ENCODE results near the gene KLHL26. TPM values are rescaled to one million over a fixed set of nuclear protein-coding genes. Genes with fewer than 3 reads are reported as not detected.

The KLHL26 gene
- total and polyA plus RNA-seq, 2 of the 13 experiments (the other 11 are each of a cell fraction or from before 2014, with no cell fraction given), result 1.5 to 1.7 TPM

DNA sequence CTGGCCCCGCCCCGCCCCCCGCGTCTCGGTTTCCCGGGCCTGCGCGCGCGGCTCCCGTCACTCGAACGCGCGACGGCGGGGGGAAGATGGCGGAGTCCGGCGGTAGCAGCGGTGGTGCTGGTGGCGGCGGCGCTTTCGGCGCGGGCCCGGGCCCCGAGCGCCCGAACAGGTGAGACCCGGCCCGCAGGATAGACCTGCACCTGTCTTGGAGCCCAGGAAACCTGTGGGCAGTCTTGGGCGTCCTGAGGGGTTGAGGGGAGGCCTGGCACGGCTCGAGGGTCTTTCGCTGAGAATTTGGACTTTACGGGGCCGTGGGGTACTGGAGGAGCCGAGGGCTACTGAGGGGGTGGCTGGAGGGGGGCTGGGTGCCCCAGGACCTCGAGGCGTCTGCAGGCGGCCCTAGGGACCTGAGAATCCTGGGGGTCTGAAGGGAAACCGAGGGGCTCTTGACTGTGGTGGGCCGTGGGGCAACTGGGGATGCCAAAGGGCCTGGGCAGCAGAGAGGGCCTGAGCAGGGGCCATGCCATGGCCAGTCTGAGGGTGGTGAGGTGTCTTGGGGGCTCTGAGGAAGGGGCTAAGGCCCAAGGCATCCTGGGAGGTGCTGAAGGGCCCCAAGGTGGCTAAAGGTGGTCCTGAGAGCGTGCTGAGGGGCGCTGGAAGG, at the start of gene KLHL26 (continued):
- TF ChIP-seq, protein P1, sequence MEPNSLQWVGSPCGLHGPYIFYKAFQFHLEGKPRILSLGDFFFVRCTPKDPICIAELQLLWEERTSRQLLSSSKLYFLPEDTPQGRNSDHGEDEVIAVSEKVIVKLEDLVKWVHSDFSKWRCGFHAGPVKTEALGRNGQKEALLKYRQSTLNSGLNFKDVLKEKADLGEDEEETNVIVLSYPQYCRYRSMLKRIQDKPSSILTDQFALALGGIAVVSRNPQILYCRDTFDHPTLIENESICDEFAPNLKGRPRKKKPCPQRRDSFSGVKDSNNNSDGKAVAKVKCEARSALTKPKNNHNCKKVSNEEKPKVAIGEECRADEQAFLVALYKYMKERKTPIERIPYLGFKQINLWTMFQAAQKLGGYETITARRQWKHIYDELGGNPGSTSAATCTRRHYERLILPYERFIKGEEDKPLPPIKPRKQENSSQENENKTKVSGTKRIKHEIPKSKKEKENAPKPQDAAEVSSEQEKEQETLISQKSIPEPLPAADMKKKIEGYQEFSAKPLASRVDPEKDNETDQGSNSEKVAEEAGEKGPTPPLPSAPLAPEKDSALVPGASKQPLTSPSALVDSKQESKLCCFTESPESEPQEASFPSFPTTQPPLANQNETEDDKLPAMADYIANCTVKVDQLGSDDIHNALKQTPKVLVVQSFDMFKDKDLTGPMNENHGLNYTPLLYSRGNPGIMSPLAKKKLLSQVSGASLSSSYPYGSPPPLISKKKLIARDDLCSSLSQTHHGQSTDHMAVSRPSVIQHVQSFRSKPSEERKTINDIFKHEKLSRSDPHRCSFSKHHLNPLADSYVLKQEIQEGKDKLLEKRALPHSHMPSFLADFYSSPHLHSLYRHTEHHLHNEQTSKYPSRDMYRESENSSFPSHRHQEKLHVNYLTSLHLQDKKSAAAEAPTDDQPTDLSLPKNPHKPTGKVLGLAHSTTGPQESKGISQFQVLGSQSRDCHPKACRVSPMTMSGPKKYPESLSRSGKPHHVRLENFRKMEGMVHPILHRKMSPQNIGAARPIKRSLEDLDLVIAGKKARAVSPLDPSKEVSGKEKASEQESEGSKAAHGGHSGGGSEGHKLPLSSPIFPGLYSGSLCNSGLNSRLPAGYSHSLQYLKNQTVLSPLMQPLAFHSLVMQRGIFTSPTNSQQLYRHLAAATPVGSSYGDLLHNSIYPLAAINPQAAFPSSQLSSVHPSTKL (CRISPR knock-in tag; IDR thresholded peaks at IDR 0.05), result no peak
- TF ChIP-seq RBFOX2 (IDR thresholded peaks at IDR 0.05; ENCODE audit: low read depth, low read length), result peak; percentile 74
- no peak for TF ChIP-seq NFYC (CRISPR knock-in tag; IDR thresholded peaks at IDR 0.05)
- peak; percentile 40 to 70; a peak in 3 of 4 replicates for TF ChIP-seq POLR2A (IDR thresholded peaks at IDR 0.05; ENCODE audit: insufficient read depth in 1 of 2, low read depth in 2 of 2, low read length in 2 of 2)
- TF ChIP-seq, protein P2, sequence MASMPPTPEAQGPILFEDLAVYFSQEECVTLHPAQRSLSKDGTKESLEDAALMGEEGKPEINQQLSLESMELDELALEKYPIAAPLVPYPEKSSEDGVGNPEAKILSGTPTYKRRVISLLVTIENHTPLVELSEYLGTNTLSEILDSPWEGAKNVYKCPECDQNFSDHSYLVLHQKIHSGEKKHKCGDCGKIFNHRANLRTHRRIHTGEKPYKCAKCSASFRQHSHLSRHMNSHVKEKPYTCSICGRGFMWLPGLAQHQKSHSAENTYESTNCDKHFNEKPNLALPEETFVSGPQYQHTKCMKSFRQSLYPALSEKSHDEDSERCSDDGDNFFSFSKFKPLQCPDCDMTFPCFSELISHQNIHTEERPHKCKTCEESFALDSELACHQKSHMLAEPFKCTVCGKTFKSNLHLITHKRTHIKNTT (CRISPR knock-in tag; IDR thresholded peaks at IDR 0.05), result no peak
- no peak for TF ChIP-seq SOX6 (IDR thresholded peaks at IDR 0.05)
- no peak for TF ChIP-seq SOX6 (CRISPR knock-in tag; IDR thresholded peaks at IDR 0.05)
- no peak for TF ChIP-seq FOSL2 (CRISPR knock-in tag; IDR thresholded peaks at IDR 0.05)
- no peak for TF ChIP-seq ELF3 (CRISPR knock-in tag; IDR thresholded peaks at IDR 0.05)
- no peak for TF ChIP-seq KLF13 (CRISPR knock-in tag; IDR thresholded peaks at IDR 0.05)
- no peak for TF ChIP-seq GZF1 (CRISPR knock-in tag; IDR thresholded peaks at IDR 0.05)
- TF ChIP-seq ETV6 (CRISPR knock-in tag; conservative IDR thresholded peaks at IDR 0.05), result no peak
- TF ChIP-seq, protein P3, sequence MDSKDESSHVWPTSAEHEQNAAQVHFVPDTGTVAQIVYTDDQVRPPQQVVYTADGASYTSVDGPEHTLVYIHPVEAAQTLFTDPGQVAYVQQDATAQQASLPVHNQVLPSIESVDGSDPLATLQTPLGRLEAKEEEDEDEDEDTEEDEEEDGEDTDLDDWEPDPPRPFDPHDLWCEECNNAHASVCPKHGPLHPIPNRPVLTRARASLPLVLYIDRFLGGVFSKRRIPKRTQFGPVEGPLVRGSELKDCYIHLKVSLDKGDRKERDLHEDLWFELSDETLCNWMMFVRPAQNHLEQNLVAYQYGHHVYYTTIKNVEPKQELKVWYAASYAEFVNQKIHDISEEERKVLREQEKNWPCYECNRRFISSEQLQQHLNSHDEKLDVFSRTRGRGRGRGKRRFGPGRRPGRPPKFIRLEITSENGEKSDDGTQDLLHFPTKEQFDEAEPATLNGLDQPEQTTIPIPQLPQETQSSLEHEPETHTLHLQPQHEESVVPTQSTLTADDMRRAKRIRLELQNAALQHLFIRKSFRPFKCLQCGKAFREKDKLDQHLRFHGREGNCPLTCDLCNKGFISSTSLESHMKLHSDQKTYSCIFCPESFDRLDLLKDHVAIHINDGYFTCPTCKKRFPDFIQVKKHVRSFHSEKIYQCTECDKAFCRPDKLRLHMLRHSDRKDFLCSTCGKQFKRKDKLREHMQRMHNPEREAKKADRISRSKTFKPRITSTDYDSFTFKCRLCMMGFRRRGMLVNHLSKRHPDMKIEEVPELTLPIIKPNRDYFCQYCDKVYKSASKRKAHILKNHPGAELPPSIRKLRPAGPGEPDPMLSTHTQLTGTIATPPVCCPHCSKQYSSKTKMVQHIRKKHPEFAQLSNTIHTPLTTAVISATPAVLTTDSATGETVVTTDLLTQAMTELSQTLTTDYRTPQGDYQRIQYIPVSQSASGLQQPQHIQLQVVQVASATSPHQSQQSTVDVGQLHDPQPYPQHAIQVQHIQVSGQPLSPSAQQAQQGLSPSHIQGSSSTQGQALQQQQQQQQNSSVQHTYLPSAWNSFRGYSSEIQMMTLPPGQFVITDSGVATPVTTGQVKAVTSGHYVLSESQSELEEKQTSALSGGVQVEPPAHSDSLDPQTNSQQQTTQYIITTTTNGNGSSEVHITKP (CRISPR knock-in tag; IDR thresholded peaks at IDR 0.05; ENCODE audit: low read depth), result no peak
- TF ChIP-seq SALL1 (CRISPR knock-in tag; IDR thresholded peaks at IDR 0.05), result 0 out of 2 replicates have a peak, but pooled peaks have one; percentile 15
- TF ChIP-seq CHD2 (IDR thresholded peaks at IDR 0.05; ENCODE audit: low read depth, low read length), result no peak
- TF ChIP-seq HIVEP1 (CRISPR knock-in tag; IDR thresholded peaks at IDR 0.05), result no peak
- TF ChIP-seq, protein P4, sequence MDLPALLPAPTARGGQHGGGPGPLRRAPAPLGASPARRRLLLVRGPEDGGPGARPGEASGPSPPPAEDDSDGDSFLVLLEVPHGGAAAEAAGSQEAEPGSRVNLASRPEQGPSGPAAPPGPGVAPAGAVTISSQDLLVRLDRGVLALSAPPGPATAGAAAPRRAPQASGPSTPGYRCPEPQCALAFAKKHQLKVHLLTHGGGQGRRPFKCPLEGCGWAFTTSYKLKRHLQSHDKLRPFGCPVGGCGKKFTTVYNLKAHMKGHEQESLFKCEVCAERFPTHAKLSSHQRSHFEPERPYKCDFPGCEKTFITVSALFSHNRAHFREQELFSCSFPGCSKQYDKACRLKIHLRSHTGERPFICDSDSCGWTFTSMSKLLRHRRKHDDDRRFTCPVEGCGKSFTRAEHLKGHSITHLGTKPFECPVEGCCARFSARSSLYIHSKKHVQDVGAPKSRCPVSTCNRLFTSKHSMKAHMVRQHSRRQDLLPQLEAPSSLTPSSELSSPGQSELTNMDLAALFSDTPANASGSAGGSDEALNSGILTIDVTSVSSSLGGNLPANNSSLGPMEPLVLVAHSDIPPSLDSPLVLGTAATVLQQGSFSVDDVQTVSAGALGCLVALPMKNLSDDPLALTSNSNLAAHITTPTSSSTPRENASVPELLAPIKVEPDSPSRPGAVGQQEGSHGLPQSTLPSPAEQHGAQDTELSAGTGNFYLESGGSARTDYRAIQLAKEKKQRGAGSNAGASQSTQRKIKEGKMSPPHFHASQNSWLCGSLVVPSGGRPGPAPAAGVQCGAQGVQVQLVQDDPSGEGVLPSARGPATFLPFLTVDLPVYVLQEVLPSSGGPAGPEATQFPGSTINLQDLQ (CRISPR knock-in tag; IDR thresholded peaks at IDR 0.05), result no peak
- TF ChIP-seq SP2 (CRISPR knock-in tag; IDR thresholded peaks at IDR 0.05), result no peak
- no peak for TF ChIP-seq GABPA (IDR thresholded peaks at IDR 0.05; ENCODE audit: low read depth, low read length)
- TF ChIP-seq GABPA (CRISPR knock-in tag; IDR thresholded peaks at IDR 0.05; ENCODE audit: low read depth), result no peak
- TF ChIP-seq ZFX (CRISPR knock-in tag; IDR thresholded peaks at IDR 0.05; ENCODE audit: low read depth), result peak; percentile 73
